ENCODE measurements around the gene ITPR2. TPM values are rescaled to one million over a fixed set of nuclear protein-coding genes. Genes with fewer than 3 reads are reported as not detected.

Gene ITPR2
- polyA plus RNA-seq, 1 of the 3 experiments (the other 2 are of a cell fraction): 2.3 TPM

DNA sequence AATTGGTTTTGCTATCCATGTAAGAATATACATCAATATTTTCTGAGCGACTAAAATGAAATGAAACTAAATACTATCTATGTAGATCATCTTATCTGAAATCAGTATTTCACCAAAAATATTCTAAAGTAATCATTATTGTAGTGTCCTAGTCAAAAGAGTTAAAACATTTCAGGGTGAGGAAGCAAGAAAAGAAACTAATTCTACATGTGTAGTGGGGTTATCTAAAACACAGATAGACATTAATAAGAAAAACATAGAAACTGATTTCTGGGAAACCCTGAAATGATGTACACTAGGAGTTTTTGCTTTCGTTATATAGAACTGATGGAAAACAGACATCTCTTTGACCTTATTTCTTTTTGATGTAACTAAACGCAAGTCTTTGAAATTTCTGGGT, 379.7 kb downstream of the ITPR2 start:
- WGBS (ENCODE audit: low lambda C conversion rate): 88% methylated on average over 3 of the region's 3 CpGs
- ChIA-PET CTCF (no interaction called here), POLR2A (no interaction called here)
- DNase-seq: no peak
- TF ChIP-seq GATA2 (CRISPR knock-in tag; IDR thresholded peaks at IDR 0.05) (no peak), EP300 (IDR thresholded peaks at IDR 0.05; ENCODE audit: borderline replicate concordance in 1 of 2, low read depth in 1 of 2, low read length in 1 of 2) (no peak), NRF1 (IDR thresholded peaks at IDR 0.05; ENCODE audit: low read depth, low read length) (no peak), MXI1 (IDR thresholded peaks at IDR 0.05; ENCODE audit: low read depth, low read length) (no peak), TAF1 (IDR thresholded peaks at IDR 0.05; ENCODE audit: borderline replicate concordance, low read depth, low read length) (no peak), IRF3 (IDR thresholded peaks at IDR 0.05; ENCODE audit: low read depth, low read length) (no peak), REST (IDR thresholded peaks at IDR 0.05; ENCODE audit: low read depth, low read length) (no peak), RAD21 (IDR thresholded peaks at IDR 0.05; ENCODE audit: low read length) (no peak), POLR2AphosphoS5 (IDR thresholded peaks at IDR 0.05; ENCODE audit: low read depth, low read length) (no peak), SMC3 (IDR thresholded peaks at IDR 0.05; ENCODE audit: low read depth, low read length) (no peak), FOXM1 (IDR thresholded peaks at IDR 0.05; ENCODE audit: low read depth) (no peak)
- TF ChIP-seq, protein P1, sequence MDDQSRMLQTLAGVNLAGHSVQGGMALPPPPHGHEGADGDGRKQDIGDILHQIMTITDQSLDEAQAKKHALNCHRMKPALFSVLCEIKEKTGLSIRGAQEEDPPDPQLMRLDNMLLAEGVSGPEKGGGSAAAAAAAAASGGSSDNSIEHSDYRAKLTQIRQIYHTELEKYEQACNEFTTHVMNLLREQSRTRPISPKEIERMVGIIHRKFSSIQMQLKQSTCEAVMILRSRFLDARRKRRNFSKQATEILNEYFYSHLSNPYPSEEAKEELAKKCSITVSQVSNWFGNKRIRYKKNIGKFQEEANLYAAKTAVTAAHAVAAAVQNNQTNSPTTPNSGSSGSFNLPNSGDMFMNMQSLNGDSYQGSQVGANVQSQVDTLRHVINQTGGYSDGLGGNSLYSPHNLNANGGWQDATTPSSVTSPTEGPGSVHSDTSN (IDR thresholded peaks at IDR 0.05): no peak
- TF ChIP-seq, protein P2, sequence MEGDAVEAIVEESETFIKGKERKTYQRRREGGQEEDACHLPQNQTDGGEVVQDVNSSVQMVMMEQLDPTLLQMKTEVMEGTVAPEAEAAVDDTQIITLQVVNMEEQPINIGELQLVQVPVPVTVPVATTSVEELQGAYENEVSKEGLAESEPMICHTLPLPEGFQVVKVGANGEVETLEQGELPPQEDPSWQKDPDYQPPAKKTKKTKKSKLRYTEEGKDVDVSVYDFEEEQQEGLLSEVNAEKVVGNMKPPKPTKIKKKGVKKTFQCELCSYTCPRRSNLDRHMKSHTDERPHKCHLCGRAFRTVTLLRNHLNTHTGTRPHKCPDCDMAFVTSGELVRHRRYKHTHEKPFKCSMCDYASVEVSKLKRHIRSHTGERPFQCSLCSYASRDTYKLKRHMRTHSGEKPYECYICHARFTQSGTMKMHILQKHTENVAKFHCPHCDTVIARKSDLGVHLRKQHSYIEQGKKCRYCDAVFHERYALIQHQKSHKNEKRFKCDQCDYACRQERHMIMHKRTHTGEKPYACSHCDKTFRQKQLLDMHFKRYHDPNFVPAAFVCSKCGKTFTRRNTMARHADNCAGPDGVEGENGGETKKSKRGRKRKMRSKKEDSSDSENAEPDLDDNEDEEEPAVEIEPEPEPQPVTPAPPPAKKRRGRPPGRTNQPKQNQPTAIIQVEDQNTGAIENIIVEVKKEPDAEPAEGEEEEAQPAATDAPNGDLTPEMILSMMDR (IDR thresholded peaks at IDR 0.05): no peak
- TF ChIP-seq, protein P3, sequence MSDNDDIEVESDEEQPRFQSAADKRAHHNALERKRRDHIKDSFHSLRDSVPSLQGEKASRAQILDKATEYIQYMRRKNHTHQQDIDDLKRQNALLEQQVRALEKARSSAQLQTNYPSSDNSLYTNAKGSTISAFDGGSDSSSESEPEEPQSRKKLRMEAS (IDR thresholded peaks at IDR 0.05; ENCODE audit: low read depth): no peak
- Histone ChIP-seq H2AFZ (ENCODE audit: low read depth) (no peak overlapping the region), H3K9ac (no peak overlapping the region), H3K9me3 (no peaks in the 10 kb centered on the region), H4K20me1 (ENCODE audit: insufficient read depth) (no peaks in the 10 kb centered on the region), H3K36me3 (replicated peaks in 1 of 2; ENCODE audit: control insufficient read depth in 1 of 2, insufficient read depth in 2 of 2, low read length in 1 of 2) (peaks cover 0 to 6% of the 10 kb centered on the region in 2 experiments), H3K4me2 (no peak overlapping the region), H3K27ac (ENCODE audit: low read depth in 2 of 2, low read length in 1 of 2) (no peak overlapping the region), H3K4me1 (ENCODE audit: control insufficient read depth in 1 of 2, insufficient read depth in 2 of 2, low read depth in 1 of 2, low read length in 1 of 2) (no peaks in the 10 kb centered on the region; a peak in 1 of 4 replicates), H3K27me3 (ENCODE audit: insufficient read depth) (no peaks in the 10 kb centered on the region), H3K79me2 (ENCODE audit: insufficient read depth) (no peaks in the 10 kb centered on the region), H3K9me2 (no peaks in the 10 kb centered on the region), H3F3A (replicated peaks; ENCODE audit: insufficient read depth) (no peaks in the 10 kb centered on the region), H3K4me3 (ENCODE audit: low read depth in 2 of 2, low read length in 1 of 2) (no peak overlapping the region)
